Neural cell (in vitro differentiated cells): ENCODE measurements around the gene PGBD4. TPM values are rescaled to one million over a fixed set of nuclear protein-coding genes. Genes with fewer than 3 reads are reported as not detected.

Experiments used
- H2AFZ ChIP-seq: fragments of 200-600, 300-800 bp; sonication (generic), shearing (Covaris generic); 2 replicates; pipeline ENCODE4 v1.6.0; 2014; ENCODE audit warnings: low read depth, mild to moderate bottlenecking, antibody characterized with exemption, low read length, moderate library complexity
- H3F3A ChIP-seq: fragments of 200-600 bp; shearing (Covaris generic); 2 replicates; pipeline ENCODE4 v1.6.1; 2016; ENCODE audit warnings: mild to moderate bottlenecking, moderate library complexity, mixed read lengths, antibody characterized with exemption, low read length; ENCODE audit not compliant: insufficient read depth, poor library complexity, severe bottlenecking
- H3K27ac ChIP-seq: fragments of 200-600, 300-800 bp; sonication (generic), shearing (Covaris generic); 2 replicates; pipeline ENCODE4 v1.5.1; 2014; ENCODE audit warnings: mild to moderate bottlenecking, low read length, moderate library complexity
- H3K27me3 ChIP-seq: fragments of 300-800, 200-600 bp; sonication (generic), shearing (Covaris generic); 2 replicates; pipeline ENCODE4 v1.6.0; 2014; ENCODE audit warnings: mild to moderate bottlenecking, low read depth, low read length, moderate library complexity; ENCODE audit not compliant: insufficient read depth
- H3K36me3 ChIP-seq: fragments of 300-800, 200-600 bp; sonication (generic), shearing (Covaris generic); 2 replicates; pipeline ENCODE4 v1.5.1; 2014; ENCODE audit warnings: mild to moderate bottlenecking, antibody characterized with exemption, low read length, moderate library complexity; ENCODE audit not compliant: insufficient read depth
- H3K4me2 ChIP-seq: fragments of 300-800, 200-600 bp; sonication (generic), shearing (Covaris generic); 2 replicates; pipeline ENCODE4 v1.6.0; 2014; ENCODE audit warnings: mild to moderate bottlenecking, low read length
- H3K4me3 ChIP-seq: fragments of 300-800, 200-600 bp; sonication (generic), shearing (Covaris generic); 2 replicates; pipeline ENCODE4 v1.5.1; 2014; ENCODE audit warnings: mild to moderate bottlenecking, low read length, moderate library complexity
- H3K79me2 ChIP-seq: fragments of 200-600 bp; shearing (Covaris generic); replicated peaks from 2 replicates; pipeline ENCODE4 v1.6.0; 2014; ENCODE audit warnings: mild to moderate bottlenecking, low read length, moderate library complexity; ENCODE audit not compliant: insufficient read depth
- H3K9ac ChIP-seq: fragments of 300-800, 200-600 bp; sonication (generic), shearing (Covaris generic); 2 replicates; pipeline ENCODE4 v1.6.1; 2016; ENCODE audit warnings: mild to moderate bottlenecking, low read length, mixed read lengths
- H3K9me2 ChIP-seq: fragments of 200-600 bp; shearing (Covaris generic); 2 replicates; pipeline ENCODE4 v1.6.1; 2016; ENCODE audit warnings: mild to moderate bottlenecking, low read length, mixed read lengths; ENCODE audit not compliant: insufficient read depth
- H3K9me3 ChIP-seq: fragments of 200-600, 300-800 bp; sonication (generic), shearing (Covaris generic); 2 replicates; pipeline ENCODE4 v1.6.1; 2016; ENCODE audit warnings: mild to moderate bottlenecking, mixed run types, low read length, moderate library complexity, mixed read lengths
- H4K20me1 ChIP-seq: fragments of 200-600 bp; shearing (Covaris generic); 2 replicates; pipeline ENCODE4 v1.6.1; 2016; ENCODE audit warnings: mild to moderate bottlenecking, mixed run types; ENCODE audit not compliant: insufficient read depth
- CTCF ChIP-seq: fragments of 450-650 bp; IDR thresholded peaks from 2 replicates; pipeline ENCODE4 v1.5.1; 2014; ENCODE audit warnings: antibody characterized with exemption, mild to moderate bottlenecking, moderate library complexity; ENCODE audit not compliant: poor library complexity, severe bottlenecking
- EP300 ChIP-seq: fragments of 450-650 bp; conservative IDR thresholded peaks from 2 replicates; pipeline ENCODE4 v1.6.1; 2014; ENCODE audit warnings: antibody characterized with exemption, mild to moderate bottlenecking, moderate library complexity; ENCODE audit not compliant: poor library complexity, severe bottlenecking
- EZH2 ChIP-seq: fragments of 200-600, 300-800 bp; shearing (Covaris generic), sonication (generic); IDR thresholded peaks from 2 replicates; pipeline ENCODE4 v1.6.1; 2014; ENCODE audit warnings: antibody characterized with exemption, low read length, borderline replicate concordance, mild to moderate bottlenecking; ENCODE audit not compliant: insufficient read depth, poor library complexity, severe bottlenecking
- MXI1 ChIP-seq: fragments of 450-650 bp; conservative IDR thresholded peaks from 2 replicates; pipeline ENCODE4 v1.6.1; 2014; ENCODE audit warnings: antibody characterized with exemption, mild to moderate bottlenecking; ENCODE audit not compliant: poor library complexity, severe bottlenecking
- POLR2AphosphoS5 ChIP-seq: IDR thresholded peaks from 2 replicates; pipeline ENCODE4 v1.6.1; 2012
- RAD21 ChIP-seq: fragments of 450-650 bp; conservative IDR thresholded peaks from 2 replicates; pipeline ENCODE4 v1.6.1; 2014; ENCODE audit warnings: antibody characterized with exemption, mild to moderate bottlenecking, moderate library complexity
- REST ChIP-seq: IDR thresholded peaks from 2 replicates; pipeline ENCODE4 v1.6.1; 2012; ENCODE audit warnings: borderline replicate concordance
- SMC3 ChIP-seq: fragments of 450-650 bp; conservative IDR thresholded peaks from 2 replicates; pipeline ENCODE4 v1.6.1; 2014; ENCODE audit warnings: antibody characterized with exemption, mild to moderate bottlenecking, moderate library complexity; ENCODE audit not compliant: poor library complexity
- TAF1 ChIP-seq: IDR thresholded peaks from 2 replicates; pipeline ENCODE4 v1.6.1; 2012; ENCODE audit warnings: low read depth
- polyA plus RNA-seq: library from polyadenylated mRNA; depleted of rRNA; stranded (reverse); fragments of >200 nt; gene quantifications from 2 replicates; pipeline ENCODE4 v1.2.3, GENCODE V29; 2014

Gene PGBD4
- polyA plus RNA-seq, 1 donor from 2014 or later = 2.4 TPM

GRCh38 chr15:34126522-34126921 lies 24.6 kb downstream of the PGBD4 start:
- no peak overlapping the region for H2AFZ ChIP-seq
- H3K9me2 ChIP-seq = no peaks in the 10 kb centered on the region
- TF ChIP-seq EP300 (no peak), TAF1 (no peak), EZH2 (no peak), MXI1 (no peak), RAD21 (no peak), CTCF (no peak), SMC3 (no peak), REST (no peak), POLR2AphosphoS5 (no peak)
- H3K4me3 ChIP-seq = no peak overlapping the region
- H3K9me3 ChIP-seq = no peaks in the 10 kb centered on the region
- no peak overlapping the region for H3K4me2 ChIP-seq
- no peaks in the 10 kb centered on the region for H4K20me1 ChIP-seq
- H3K79me2 ChIP-seq = no peaks in the 10 kb centered on the region
- H3K27me3 ChIP-seq = no peaks in the 10 kb centered on the region
- H3F3A ChIP-seq = no peaks in the 10 kb centered on the region
- H3K27ac ChIP-seq = no peak overlapping the region
- no peak overlapping the region for H3K9ac ChIP-seq
- no peaks in the 10 kb centered on the region for H3K36me3 ChIP-seq

- H4K20me1 ChIP-seq = no peaks in the 10 kb centered on the region
- H2AFZ ChIP-seq = no peak overlapping the region
Observed at GRCh38 chr15:34128898-34129297, 27.0 kb downstream of the PGBD4 start.

More at GRCh38 chr15:34128898-34129297, 27.0 kb downstream of the PGBD4 start:
- no peaks in the 10 kb centered on the region for H3F3A ChIP-seq
- no peaks in the 10 kb centered on the region for H3K9me3 ChIP-seq
- no peak overlapping the region for H3K9ac ChIP-seq
- H3K4me2 ChIP-seq = no peak overlapping the region
- H3K4me3 ChIP-seq = no peak overlapping the region
- H3K36me3 ChIP-seq = no peaks in the 10 kb centered on the region
- no peaks in the 10 kb centered on the region for H3K27me3 ChIP-seq
- no peak overlapping the region for H3K27ac ChIP-seq
- no peaks in the 10 kb centered on the region for H3K79me2 ChIP-seq
- H3K9me2 ChIP-seq = no peaks in the 10 kb centered on the region
- TF ChIP-seq TAF1 (no peak), EZH2 (no peak), REST (no peak), CTCF (no peak), MXI1 (no peak), POLR2AphosphoS5 (no peak), SMC3 (no peak), EP300 (no peak), RAD21 (no peak)
